Measurements from ENCODE around the gene UNCX.

UNCX gene

DNA sequence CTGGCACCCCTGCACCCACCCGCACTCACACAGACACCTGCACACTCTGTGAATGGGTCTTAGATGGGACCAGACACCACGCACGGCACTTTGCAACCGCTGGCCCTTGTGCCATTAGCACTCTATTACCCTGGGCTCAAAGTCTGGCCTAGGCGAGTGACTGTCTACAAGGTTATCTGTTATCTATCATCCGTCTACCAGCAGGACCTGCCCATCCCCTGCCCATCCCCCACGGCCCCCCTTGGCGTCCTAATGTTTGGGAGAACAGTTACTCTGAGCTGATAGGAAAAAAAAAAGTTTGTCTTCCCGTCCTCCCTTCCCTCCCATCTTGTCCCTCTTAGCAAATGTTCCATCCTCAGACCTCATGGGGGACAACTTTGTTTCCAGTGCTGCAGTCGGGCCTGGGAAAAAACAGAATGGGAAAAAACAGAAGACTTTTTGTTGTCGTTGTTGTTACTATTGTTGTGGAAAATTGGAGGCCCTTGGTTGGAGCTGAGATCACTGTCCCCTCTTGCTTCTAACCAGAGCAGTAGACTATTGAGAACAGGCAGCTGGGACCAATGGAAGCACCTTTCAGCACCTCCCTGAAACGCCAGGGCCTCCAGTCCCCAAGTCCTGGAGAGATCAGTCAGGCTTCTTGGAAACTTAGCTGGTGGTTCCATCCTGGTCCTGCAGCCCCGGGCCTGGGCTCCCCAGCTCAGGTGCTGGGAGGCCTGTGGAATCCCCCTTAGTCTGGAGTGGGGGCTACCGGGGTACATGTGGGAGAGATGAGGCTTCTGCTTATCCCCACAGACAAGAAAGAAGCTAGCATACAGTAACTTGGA is 12.2 kb downstream of the UNCX start:
- no peak for FAIRE-seq

- FAIRE-seq, result no peak
Measured at GRCh38 chr7:1245524-1246050, 12.9 kb downstream of the UNCX start.

DNA sequence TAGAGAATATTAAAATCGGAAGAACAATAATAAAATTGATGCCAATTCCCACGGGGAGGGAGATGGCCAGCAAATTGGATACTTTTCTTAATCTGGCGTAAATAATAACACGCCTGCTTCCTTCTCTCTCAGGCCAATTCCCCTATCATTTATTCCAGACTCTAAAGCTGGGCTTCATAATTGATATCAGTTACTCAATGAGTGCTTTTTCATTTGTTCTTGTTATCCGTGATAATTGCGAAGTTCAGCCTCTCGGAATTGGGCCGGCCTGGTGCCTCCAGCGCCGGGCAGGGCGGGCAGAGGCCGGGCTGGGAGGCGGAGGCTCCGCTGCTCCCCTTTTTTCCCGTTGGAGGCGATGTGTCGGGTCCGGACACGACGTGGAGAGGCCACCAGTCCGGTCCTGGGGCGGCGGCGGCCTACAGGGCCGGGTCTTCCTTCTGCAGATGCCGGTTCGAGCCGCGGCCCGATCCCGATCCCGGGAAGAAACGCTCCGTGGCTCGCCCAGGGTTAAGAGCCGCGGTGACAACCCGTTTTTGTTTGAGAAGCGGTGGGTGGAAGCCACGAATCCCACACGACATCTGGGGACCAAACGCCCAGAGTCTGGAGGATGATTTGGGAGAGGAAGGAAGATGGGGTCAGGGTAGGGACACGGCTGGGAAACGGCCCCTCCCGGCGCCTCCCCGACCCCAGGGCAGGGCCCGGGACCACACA is 13.6 kb downstream of the UNCX start:
- FAIRE-seq, result no peak

- no peak for FAIRE-seq
Measured at GRCh38 chr7:1246871-1247526, 14.3 kb downstream of the UNCX start.

GRCh38 chr7:1247527-1248041 is 14.9 kb downstream of the UNCX start:
- no peak for FAIRE-seq

DNA sequence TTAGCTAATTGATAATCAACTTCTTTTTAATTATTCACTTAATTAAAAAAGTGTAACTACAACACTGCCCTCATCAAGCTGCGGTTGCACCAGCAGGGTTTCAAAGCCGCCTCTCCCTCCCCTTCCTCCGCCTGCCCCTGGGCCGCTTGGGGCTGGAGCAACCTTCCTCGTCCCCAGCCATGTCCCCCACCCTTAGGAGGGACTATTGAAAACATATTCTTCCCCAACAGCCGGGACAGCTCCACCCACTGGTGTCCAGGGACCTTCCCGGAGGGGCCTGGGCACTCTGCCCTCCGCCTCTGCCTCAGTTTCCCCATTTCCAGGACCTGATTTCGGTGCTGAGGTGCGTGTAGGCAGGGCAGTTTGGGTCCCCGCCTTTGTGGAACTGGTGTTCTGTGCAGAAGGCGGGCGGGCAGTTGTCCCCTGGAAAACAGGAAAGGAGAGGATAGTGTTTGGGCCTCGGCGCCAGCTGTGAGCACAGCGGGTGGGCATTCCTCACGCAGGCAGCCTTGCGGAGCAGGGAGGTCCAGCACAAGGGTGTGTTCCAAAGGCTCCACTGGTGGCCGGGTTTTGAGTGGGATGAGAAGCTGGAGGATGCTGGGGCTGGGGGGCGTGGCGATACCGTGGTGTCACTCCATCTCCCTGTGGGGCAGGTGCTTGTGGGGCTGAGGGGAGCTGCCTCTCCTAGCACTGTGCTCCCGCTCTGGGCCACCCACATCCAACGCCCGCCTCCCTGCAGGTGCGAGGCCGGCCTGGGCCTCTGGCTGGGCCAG is 15.7 kb downstream of the UNCX start:
- no peak for FAIRE-seq

DNA sequence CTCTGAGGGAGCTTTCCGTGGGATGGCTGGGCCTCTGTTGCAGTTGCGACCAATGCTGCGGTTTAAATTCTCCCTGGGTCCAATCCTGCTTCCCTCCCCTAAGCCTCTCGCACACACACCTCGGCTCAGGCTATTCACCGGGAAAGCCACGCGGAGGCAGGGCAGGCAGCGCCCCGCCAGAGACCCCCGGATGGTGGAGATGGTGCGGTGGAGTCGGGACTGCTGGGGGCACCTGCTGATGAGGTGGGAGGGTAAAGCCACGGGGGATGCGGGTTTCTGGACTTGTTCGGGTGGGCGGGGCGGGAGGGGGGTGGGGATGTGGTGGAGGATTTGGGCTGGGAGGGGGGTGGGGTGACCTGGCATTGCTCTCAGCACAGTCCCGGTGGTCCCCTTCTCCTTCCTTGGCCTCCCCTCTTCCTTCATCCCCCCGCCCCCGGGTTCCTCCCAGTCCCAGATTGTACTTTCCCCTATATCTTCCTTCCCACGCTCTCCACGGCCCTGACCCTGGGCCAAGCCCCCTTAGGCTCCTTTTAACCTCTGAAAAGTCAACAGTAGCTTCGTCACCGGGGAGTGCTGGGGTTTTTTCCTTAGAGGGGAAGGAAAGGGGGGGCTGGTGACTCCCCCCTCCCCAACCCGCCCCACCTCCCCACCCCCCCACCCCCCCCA is 16.4 kb downstream of the UNCX start:
- FAIRE-seq, result no peak

DNA sequence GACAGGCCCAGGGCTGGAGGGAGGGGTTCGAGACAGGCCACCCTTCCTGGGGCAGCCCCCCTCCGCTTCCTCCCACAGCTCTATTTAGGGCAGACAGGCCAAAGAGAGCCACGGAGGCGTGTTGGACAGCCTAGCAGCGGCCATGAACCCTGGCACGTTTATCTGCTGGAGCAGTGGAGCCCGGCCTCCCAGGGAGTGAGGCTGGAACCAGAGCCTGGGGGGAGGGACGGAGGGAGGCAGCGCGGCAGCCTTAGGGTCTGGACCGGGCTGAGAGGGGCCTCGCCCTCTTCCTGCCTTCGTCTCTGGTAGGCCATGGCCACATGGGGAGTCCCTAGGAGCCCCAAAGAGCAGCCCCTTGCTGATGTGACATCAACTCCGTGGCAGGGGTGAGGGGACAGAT is 17.1 kb downstream of the UNCX start:
- FAIRE-seq, result no peak

DNA sequence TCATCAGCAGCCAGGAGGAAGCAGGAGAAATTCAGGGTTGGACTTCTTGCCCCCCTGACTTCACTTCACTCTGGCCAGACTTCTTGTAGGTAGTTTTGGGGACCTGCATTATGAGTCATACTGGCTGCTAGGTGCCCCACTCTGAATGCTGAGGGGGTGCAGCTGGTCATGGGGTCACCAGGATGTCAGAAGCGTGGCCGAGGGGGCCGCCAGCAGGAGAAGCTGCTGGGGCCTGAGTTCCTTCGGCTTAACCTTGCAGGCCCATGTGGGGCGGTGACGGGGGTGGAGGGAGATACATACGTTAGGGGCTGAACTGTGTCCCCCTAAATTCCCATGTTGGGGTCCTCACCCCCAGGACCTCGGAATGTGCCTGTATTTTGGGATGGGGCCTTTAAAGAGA is 18.2 kb downstream of the UNCX start:
- FAIRE-seq, result no peak

GRCh38 chr7:1251796-1252539 is 19.3 kb downstream of the UNCX start:
- no peak for FAIRE-seq

DNA sequence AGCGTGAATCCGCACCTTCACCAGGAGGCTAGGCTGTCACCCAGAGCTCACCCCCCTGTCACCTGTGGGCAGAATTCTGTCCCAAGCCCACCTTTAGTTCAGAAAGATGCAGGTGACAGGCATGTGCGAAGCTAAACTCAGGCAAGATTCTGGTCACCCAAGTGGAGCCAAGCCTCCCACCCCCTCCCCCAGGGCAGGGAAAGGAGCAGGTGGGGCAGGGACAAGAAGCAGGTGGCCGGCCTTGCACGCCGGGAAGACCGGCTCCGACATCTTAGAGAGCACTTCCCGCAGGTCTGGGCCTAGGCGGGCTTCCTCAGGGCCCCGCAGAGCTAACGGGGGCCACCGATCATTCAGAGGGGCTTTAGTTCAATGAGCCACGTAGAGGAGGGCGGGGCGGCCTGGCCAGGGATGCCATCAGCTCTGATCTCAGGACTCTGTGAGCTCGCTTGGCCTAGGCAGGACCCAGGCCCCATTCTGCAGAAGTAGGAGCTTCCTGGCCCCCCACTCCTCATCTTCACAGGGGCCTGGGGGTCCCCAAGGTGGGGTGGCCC is 19.9 kb downstream of the UNCX start:
- FAIRE-seq, result no peak

- FAIRE-seq, result no peak
Measured at GRCh38 chr7:1253681-1254181, 21.1 kb downstream of the UNCX start.

DNA sequence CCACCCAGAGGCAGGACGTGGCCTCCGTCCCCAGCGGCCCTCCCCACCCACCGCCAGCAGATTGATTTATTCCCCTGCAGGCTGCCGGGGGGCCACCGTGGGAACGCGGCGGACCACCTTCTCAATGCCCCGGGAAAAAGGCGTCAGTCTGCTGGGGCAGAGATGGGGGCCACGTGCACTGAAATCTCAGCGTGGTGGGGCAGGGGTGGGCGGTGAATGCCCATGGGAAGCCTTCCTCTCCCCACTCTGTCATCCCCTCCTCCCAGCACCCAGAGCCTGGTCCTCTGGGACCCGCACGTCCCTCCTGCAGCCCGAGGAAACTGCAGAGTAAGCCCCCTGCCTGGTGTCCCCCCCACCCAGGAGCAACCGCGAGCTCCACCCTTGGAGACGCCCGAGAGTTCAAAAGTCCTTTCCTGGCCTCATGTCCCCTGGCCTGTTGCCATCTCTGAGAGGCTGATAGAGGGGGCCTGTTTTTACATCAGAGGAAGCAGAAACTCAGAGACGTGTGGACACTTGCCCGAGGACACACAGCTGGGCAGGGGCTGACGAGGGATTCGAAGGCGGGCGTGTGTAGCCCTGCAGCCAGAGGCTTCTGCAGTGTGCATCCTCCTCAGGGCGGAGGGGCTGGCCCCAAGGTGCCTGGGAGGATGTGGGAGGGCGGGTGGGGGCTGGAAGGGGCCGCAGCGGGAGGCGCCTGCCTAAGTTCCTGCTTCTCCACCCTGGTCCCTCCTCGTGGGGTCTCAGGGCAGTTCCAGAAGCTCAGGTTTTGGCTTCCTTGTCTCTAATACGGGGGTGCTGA is 21.8 kb downstream of the UNCX start:
- FAIRE-seq, result no peak

- no peak for FAIRE-seq
Measured at GRCh38 chr7:1255080-1255816, 22.6 kb downstream of the UNCX start.

DNA sequence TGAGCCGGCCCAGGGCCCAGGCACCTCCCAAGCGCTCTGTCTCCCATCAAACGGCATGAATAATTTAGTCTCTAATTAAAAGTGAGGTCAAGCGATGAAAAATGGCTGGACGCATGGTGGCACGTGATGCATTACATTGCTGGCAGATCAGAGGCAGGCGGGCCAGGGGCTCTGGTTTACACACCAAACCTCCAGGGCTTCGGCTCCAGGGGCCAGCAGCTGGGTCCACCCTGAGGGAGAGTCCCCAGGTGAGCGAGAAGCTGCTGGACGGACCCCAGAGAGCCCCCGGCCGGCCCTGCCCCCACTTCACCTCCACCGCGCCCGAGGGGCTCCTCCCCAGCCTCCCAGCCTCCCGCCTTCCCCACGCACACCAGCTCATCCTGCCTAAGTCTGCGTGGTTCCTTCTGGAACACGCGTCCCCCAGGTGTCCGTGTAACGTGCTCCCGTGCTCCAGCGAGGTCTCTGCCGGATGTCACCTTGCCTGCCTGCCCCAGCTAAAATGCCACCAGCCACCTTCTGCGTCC is 23.2 kb downstream of the UNCX start:
- FAIRE-seq, result no peak

DNA sequence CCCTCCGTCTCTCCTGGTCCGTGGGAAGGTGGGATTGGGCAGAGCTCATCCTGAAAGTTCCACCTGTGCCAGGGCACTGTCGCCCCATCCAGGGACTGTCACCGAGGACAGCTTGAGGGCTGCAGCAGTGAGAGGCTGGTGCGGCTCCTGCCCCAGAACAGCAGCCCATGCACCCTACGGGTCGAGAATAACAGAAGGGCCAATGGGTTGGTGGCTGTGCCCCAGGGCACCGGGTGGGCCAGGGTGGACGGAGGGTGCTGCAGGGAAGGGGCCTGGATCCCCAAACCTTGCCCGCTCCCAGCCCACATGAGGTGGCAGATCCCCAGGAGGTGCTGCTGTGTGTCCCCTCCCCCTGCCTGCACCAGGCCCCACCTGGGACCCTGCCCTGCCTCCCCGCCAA is 23.9 kb downstream of the UNCX start:
- no peak for FAIRE-seq

GRCh38 chr7:1257221-1257620 is 24.5 kb downstream of the UNCX start:
- FAIRE-seq, result no peak

DNA sequence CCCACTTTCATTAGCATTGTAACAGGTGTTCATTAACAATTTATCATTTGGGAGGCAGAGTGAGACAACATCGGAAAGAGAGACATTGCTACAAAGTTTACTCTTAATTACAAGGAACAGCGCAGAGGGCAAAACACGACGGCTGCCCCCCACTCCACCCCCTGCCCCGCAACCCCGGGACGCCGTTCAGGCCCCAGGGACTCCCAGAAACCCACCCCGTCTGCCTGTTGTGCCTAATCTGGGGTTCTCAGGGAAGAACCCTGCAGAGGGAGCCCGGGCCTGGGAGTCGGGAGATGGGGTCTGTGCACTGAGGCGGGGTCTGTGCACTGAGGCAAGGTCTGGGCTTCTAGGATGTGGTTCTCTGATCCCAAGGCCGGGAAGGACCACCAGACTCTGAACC is 25.2 kb downstream of the UNCX start:
- no peak for FAIRE-seq
